IPS-15b (cell line): ENCODE results near the gene PGS1.
"Not testable (repeated sequence)": the region's sequence is repeated elsewhere in the genome, so short reads cannot be mapped to it uniquely, and the experiment has no call there.

ENCODE experiments used
- H3K27me3 ChIP-seq: one replicate; pipeline ENCODE4 v1.6.1; 2013; ENCODE audit warnings: low read length; ENCODE audit not compliant: control insufficient read depth, insufficient read depth
- H3K36me3 ChIP-seq: one replicate; pipeline ENCODE4 v1.6.1; 2013; ENCODE audit warnings: low read length; ENCODE audit not compliant: control insufficient read depth, insufficient read depth
- H3K4me1 ChIP-seq: one replicate; pipeline ENCODE4 v1.6.1; 2013; ENCODE audit warnings: mild to moderate bottlenecking, low read length; ENCODE audit not compliant: control insufficient read depth, insufficient read depth
- H3K4me3 ChIP-seq: one replicate; pipeline ENCODE4 v1.5.1; 2013; ENCODE audit warnings: low read depth, low read length
- H3K9ac ChIP-seq: one replicate; pipeline ENCODE4 v1.6.1; 2013; ENCODE audit warnings: low read depth, mild to moderate bottlenecking, low read length
- H3K9me3 ChIP-seq: one replicate; pipeline ENCODE4 v1.6.1; 2013; ENCODE audit warnings: mild to moderate bottlenecking, low read length; ENCODE audit not compliant: control insufficient read depth, insufficient read depth

The PGS1 gene

DNA sequence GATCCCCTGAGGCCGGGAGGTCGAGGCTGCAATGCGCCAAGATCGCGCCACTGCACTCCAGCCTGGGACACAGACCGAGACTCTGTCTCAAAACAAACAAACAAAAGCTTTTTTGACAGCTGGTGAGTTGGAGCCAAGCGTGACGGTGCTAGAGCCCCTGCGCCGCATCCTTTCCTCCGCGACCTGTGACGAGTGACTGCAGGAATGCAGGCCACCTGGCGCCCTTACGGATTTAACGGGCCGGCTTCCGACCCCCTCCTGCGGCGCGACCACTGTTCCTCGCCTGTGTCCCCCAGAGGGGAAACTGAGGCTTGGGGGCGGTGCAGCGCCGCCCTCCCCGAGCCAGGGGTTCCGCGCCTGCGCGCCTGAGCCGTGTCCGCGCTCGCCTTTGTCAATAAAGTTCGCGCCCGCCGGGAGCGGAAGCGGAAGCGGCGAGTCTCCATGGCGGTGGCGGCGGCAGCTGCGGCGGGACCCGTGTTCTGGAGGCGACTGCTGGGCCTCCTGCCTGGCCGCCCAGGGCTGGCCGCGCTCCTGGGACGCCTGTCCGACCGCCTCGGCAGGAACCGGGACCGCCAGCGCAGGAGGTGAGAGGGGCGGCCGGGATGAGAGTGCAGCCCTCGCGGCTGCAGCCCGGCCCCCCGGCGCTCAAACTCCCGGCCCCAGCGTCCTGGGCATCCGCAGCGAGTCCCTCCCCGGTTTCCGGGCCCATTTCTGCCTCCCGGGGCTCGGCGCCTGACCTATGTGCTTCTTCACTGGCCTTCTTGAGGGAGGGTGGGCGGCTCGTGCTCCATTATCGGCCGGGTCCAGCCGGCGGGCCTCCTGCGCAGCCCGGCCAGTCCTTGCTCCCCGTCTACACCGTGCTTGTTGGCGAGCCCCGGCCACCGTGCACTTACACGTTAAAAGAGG lies at the start of gene PGS1:
Gene PGS1, plus strand, starts transcription at position 425 of the 906 bp plus-strand sequence. Its CDS starts 17 bp downstream, at position 442.
- H3K4me3 ChIP-seq: peak within 1 kb of the TSS; percentile 88
- H3K36me3 ChIP-seq: no peaks in the 10 kb centered on the region
- H3K9ac ChIP-seq: peak within 1 kb of the TSS; percentile 90
- H3K27me3 ChIP-seq: no peaks in the 10 kb centered on the region
- H3K9me3 ChIP-seq: no peaks in the 10 kb centered on the region
- peaks cover 28% of the 10 kb centered on the region for H3K4me1 ChIP-seq

GRCh38 chr17:78329263-78330059 lies 49.0 kb upstream of the PGS1 start:
- H3K4me1 ChIP-seq: peaks cover 9% of the 10 kb centered on the region
- H3K4me3 ChIP-seq: no peak overlapping the region
- H3K36me3 ChIP-seq: no peaks in the 10 kb centered on the region
- H3K9me3 ChIP-seq: no peaks in the 10 kb centered on the region
- no peak overlapping the region for H3K9ac ChIP-seq
- no peaks in the 10 kb centered on the region for H3K27me3 ChIP-seq

- Histone ChIP-seq H3K4me3 (no peak overlapping the region), H3K27me3 (no peaks in the 10 kb centered on the region), H3K9me3 (no peaks in the 10 kb centered on the region), H3K4me1 (no peaks in the 10 kb centered on the region), H3K36me3 (no peaks in the 10 kb centered on the region), H3K9ac (no peak overlapping the region)
Measured at GRCh38 chr17:78330570-78331224, 47.8 kb upstream of the PGS1 start.

DNA sequence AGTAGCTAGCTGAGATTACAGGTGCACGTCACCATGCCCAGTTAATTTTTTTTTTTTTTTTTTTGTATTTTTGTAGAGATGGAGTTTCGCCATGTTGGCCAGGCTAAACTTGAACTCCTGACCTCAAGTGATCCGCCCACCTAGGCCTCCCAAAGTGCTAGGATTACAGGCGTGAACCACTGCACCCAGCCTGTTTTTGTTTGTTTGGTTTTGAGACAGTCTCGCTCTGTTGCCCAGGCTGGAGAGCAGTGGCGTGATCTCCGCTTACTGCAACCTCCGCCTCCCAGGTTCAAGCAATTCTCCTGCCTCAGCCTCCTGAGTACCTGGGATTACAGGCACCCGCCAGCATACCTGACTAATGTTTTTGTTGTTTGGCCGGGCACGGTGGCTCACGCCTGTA lies 47.1 kb upstream of the PGS1 start:
- H3K36me3 ChIP-seq, H3K9me3 ChIP-seq, H3K4me1 ChIP-seq, H3K9ac ChIP-seq, H3K27me3 ChIP-seq, H3K4me3 ChIP-seq: not testable (repeated sequence)

DNA sequence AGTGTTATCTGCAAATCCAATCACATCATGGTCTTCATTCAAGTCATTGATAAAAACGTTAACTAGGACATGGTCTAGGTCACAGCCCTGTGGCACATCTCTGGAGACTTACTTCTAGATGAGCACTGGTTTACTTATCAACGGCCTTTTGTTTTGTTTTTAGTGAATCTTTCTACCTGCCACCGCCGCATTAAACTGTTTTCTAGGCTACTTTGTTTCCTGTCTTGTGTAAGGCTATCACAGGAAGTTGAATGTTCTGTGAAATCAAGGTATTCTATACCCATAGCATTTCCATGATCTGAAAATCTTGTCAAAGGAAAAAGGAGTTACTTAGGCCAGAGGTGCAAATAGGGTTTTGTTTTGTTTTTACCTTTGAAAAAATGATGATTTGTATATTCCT lies 45.5 kb upstream of the PGS1 start:
- no peak overlapping the region for H3K4me3 ChIP-seq
- H3K4me1 ChIP-seq: no peaks in the 10 kb centered on the region
- H3K36me3 ChIP-seq: no peaks in the 10 kb centered on the region
- no peak overlapping the region for H3K9ac ChIP-seq
- no peaks in the 10 kb centered on the region for H3K27me3 ChIP-seq
- no peaks in the 10 kb centered on the region for H3K9me3 ChIP-seq

DNA sequence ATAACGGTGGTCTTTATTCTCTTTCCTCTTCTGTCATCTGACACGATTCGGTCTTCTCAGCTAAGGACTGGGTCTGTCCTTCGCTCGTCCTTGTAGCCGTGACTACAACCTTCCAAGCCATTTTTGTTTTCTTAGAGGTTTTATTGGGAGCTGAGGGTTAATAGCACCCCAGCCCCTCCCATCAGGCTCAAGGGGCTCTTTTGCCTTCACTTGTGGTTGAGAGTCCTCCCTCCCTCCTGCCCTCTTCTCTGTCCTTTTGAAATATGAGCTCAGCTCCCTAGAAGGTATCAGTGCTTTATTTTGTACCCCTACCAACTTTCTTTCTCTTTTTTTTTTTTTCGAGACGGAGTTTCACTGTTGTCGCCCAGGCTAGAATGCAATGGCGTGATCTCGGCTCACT lies 43.2 kb upstream of the PGS1 start:
- Histone ChIP-seq H3K27me3 (peaks cover 3% of the 10 kb centered on the region), H3K4me3 (no peak overlapping the region), H3K9ac (no peak overlapping the region), H3K4me1 (no peaks in the 10 kb centered on the region), H3K9me3 (no peaks in the 10 kb centered on the region), H3K36me3 (no peaks in the 10 kb centered on the region)

DNA sequence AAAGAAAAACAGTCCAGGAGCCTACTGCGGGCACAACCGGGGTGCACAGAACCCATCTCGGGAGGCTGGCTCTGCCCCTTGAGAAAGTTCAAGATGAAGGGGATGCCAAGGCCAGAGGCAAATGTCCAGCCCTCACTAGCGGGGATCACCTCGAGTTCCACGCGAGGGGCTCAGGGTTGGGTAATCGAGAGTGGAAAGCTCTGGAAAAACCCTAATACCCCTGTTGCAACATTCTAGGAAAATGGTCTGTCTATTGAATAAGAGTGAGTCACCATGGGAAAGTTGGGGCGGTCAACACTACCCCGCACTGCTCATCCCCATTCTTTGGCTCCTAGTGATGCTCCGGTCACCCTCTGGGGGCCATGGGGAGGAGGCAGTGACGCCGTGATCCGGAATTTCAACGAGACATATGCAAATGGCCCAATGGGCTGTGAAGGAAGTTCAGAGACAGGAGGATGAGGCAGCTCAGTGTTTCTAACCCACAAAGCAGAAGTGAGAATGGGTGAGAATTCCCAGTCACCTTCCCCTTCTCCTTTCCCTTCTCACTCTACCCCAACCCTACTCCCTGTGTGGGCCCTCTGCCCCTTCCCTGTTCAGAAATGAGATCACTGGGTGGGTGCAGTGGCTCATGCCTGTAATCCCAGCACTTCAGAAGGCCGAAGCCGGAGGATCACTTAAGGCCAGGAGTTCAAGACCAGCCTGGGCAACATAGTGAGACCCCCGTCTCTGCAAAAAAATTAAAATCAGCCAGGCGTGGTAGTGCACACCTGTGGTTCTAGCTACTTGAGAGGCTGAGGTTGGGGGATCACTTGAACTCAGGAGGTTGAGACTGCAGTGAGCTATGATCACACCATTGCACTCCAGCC lies 41.0 kb upstream of the PGS1 start:
- Histone ChIP-seq H3K4me3 (no peak overlapping the region), H3K9me3 (no peaks in the 10 kb centered on the region), H3K4me1 (no peaks in the 10 kb centered on the region), H3K9ac (no peak overlapping the region), H3K27me3 (peaks cover 14% of the 10 kb centered on the region), H3K36me3 (no peaks in the 10 kb centered on the region)

- Histone ChIP-seq H3K4me1 (peaks cover 2% of the 10 kb centered on the region), H3K9me3 (no peaks in the 10 kb centered on the region), H3K27me3 (peaks cover 14% of the 10 kb centered on the region), H3K9ac (no peak overlapping the region), H3K4me3 (no peak overlapping the region), H3K36me3 (no peaks in the 10 kb centered on the region)
Measured at GRCh38 chr17:78338486-78339259, 39.8 kb upstream of the PGS1 start.

DNA sequence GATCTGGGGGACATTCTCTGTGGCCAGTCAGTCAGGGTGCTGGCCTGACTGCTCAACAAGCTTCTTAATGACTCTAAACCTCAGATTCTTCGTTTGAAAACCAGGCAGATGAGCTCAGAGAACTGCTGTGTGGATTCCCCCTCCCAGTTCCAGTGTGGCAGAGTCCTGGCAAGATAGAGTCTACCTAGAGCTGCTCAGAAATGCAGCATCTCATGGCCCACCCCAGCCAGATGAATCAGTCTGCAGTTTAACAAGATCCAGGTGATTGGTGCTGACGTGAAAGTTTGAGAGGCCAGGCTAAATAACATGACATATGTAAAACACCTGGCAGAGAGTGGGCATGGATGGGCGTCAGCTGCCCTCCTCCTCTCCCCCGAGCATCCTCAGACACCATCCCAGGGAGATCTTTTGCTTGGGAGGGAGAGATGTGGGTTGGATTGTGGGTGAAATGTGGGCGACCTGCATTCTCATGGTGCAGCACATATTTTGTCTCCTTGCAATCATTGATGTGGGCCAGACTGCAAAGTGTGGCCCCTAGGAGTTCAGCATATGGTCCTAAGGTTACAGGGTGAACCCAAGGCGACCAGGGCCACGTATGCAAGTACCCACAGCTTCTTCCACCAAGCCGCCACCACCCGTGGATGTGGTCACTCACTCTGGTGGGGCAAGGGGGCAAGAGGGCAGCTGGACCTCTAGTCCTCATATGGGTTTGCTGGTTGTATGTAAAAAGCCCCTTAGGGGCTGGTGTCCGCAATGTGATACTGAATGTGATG lies 38.1 kb upstream of the PGS1 start:
- Histone ChIP-seq H3K4me1 (peaks cover 2% of the 10 kb centered on the region), H3K4me3 (no peak overlapping the region), H3K9ac (no peak overlapping the region), H3K27me3 (peaks cover 14% of the 10 kb centered on the region), H3K9me3 (no peaks in the 10 kb centered on the region), H3K36me3 (no peaks in the 10 kb centered on the region)
